Measurements from ENCODE around the gene GNB3.

The GNB3 gene

DNA sequence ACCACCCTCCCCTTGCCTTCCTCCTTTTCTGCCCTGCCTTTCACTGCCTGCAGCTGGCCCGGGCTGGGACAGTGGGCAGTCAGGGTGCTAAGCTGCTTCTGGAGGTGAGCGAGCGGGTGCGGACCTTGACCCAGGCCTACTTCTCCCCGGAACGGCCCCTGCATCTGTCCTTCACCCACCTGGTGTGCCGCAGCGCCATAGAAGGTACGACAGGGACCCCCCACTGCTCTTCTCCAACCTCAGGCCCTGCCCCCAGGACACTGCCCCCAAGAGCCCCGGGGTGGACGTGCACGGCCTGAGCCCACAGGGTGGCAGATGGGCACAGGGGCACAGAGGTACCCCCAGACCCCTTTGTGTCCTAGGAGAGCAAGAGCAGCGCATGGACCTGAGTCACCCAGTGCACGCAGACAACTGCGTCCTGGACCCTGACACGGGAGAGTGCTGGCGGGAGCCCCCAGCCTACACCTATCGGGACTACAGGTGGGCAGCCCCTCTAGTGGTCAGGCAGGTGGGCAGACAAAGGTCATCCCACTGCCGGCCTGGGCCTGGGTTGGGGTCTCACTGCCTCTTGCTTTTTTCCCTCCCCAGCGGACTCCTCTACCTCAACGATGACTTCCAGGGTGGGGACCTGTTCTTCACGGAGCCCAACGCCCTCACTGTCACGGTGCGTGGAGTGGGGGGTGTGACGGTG, 3.2 kb upstream of the GNB3 start:
- no peak for DNase-seq (ENCODE audit: low read depth)

DNA sequence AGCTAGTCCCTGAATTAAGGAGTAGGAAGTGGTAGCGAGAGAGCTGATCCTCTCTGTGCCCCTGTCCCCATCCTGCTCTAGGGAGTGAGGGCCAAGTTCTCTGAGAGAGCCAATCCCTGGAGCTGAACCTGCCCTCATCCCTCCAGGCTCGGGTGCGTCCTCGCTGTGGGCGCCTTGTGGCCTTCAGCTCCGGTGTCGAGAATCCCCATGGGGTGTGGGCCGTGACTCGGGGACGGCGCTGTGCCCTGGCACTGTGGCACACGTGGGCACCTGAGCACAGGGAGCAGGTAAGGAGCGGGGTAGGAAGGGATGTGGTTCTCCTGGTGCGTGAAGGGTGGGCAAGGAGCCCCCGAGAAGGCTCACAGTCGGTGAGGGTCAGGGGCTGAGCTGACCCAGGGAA, 1.9 kb upstream of the GNB3 start:
- no peak for DNase-seq (ENCODE audit: low read depth)

DNA sequence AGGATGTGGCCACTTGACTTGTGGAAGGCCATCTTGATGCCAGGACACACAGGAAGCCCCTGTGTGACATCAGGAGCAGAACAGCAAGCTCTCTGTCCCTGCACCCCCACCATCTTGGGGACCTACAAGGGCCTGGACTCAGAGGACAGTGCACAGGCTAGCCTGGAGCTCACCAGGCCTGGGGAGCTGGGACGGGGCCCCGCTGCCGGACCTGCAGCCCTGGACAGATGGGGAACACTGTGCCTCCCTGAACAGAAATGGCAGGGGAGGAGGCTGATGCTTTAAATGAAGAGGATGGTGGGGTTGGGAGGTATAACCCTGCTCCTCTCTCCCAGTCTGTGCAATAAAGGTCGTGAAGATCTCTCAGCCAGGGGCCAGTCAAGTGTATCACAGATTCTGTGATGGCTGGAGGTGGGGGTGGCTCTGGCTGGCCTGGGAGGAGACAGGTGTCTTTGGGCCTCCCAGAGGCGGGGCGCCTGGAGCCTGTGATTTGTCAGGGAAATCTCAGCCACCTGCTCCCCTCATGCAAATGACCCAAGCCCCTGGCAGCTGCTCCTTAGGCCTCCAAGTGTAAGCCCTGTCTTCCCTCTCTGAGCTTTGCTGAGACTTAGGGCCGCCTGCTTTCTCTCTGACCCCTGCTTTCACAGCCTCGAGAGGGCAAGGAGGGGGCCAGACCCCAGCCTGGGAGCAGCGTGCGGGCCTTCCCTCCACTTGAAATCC, 1.1 kb upstream of the GNB3 start:
- DNase-seq (ENCODE audit: low read depth): no peak

DNA sequence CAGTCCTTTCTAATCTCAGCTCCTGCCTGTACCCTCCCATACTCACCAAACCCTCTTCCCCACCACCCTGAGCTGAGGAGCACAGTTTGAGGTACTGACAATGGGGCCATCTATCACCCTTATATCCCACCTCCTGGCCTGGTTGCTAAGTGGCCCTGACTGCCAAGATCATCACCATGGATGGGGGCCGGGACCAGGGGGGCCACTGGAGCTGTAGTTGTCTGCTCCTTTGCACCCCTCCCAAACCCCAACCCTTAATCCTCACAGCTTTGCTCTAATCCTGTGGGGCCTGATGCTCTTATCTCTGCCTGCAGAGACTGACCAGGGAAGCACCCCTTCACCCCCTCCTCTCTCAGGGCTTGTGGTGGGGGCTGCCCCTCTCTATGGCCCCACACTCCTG, 395 bp upstream of the GNB3 start:
- no peak for DNase-seq (ENCODE audit: low read depth)

DNA sequence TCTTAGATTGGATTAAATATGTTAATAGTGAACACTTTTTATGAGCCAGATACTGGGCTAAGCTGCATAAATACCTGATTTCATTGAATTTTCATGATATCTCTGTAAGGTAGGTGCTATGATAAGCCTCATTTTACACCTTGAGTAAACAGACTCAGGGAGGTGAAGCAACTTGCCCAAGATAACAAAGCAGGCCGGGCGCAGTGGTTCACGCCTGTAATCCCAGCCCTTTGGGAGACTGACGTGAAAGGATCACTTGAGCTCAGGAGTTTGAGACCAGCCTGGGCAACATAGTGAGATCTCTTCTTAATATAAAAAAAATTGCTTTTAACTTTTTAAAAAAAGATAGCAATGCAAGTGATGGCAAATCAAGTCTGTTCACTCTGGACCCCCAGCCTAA, 1.4 kb downstream of the GNB3 start:
- no peak for DNase-seq (ENCODE audit: low read depth)

DNA sequence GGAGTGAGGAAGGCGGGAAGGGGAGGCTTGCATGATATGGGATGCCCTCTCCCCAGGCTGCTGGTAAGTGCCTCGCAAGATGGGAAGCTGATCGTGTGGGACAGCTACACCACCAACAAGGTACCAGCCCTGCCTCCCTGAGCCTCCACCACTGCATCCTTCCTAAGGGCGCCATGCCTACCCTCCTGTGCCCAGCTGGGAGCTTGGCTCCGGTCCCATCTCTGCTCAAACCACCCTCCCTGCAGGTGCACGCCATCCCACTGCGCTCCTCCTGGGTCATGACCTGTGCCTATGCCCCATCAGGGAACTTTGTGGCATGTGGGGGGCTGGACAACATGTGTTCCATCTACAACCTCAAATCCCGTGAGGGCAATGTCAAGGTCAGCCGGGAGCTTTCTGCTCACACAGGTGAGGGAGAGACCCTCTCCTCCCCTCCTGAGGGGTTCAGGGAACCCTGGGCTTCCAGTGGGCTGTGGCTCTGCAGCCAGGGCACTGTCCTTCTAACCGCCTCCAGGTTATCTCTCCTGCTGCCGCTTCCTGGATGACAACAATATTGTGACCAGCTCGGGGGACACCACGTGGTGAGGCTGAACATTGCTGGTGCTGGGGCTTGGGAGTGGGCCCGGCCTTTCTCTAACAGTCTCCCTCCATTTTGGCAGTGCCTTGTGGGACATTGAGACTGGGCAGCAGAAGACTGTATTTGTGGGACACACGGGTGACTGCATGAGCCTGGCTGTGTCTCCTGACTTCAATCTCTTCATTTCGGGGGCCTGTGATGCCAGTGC, 2.6 kb downstream of the GNB3 start:
- no peak for DNase-seq (ENCODE audit: low read depth)

DNA sequence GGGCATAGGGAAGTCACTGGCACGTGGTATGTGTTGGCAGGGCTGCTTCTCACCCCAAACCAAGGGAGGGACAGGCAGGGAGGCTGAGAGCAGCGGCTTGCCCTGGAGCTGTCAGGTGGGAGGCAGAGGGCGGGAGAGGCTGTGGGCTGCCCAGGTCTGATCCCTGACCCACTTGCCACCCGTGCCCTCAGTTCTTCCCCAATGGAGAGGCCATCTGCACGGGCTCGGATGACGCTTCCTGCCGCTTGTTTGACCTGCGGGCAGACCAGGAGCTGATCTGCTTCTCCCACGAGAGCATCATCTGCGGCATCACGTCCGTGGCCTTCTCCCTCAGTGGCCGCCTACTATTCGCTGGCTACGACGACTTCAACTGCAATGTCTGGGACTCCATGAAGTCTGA, 4.7 kb downstream of the GNB3 start:
- DNase-seq (ENCODE audit: low read depth): no peak

DNA sequence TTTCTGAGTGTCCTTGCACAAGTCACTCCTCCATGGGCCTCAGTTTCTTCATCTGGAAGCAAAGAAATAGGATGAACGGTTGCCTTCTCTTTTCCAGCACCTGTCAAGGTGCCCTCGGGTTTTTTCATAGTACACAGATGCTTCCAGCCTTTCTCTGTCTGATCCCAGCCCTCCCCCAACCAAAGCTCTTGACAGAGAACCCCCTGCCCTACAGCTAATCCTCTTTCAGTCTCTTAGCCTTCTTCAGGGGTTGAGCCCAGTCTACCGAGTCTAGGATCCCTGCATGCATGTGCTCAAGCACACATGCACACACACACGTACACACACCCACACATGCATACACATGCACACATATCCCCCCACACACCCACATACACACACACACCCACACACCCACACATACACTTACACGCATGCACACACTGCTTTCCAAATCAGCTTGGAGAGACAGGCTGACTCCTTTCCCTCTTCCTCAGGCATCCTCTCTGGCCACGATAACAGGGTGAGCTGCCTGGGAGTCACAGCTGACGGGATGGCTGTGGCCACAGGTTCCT, 5.7 kb downstream of the GNB3 start:
- no peak for DNase-seq (ENCODE audit: low read depth)

DNA sequence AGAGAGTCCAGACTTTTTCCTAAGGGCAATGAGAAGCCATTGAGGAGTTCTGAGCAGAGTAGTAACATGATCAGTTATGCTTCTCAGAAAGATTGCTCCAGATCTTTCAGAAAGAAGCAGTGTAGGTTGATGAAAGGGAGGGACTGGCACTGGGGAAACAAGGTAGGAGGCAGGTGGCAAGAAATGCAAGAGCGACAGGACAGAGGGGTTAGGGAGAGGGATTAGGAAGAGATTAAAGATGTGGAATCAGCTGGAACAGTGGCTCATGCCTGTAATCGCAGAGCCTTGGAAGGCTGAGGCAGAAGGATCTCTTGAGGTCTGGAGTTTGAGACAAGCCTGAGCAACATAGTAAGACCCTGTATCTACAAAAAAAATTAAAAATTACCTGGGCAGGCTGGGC, 7.0 kb downstream of the GNB3 start:
- DNase-seq (ENCODE audit: low read depth): no peak

DNA sequence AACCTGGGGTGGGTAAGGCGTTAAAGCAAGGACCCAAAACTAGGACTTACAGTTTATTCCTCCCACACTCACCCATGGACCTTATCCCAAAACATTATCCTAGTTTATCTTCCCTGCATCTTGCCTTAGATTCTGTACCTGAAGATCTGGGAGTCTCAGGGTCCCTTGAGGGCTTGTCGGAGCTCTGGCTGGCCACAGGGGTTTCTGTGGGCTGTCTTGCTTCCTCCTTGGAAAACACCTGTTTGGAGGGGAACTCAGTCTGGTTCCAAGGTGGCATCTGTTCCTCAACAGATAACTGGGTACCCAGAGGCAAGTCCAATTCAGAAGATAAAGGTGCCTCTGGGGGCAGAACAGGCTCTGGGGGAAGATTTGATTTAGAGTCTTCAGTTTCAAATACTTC, 8.7 kb downstream of the GNB3 start:
- DNase-seq (ENCODE audit: low read depth): no peak

DNA sequence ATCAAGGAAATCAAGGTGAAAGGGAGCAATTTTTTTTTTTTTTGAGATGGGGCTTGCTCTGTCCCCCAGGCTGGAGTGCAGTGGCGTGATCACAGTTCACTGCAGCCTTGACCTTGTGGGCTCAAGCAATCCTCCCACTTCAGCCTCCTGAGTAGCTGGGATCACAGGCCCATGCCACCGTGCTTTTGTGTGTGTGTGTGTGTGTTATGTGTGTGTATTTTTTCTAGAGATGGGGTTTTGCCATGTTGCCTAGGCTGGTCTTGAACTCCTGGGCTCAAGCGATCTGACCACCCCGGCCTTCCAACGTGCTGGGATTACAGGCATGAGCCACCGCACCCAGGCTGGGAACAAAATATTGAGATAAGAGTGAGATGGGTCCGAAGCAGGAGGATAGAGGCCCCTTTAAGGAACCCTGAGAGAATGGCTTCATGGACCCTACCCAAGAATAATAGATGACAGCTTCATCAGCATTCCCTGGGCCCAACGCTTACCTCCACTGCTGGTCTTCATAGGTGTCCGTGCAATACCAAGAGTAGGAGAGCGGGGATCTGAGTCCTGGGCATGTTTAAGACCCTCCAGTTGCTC, 9.3 kb downstream of the GNB3 start:
- no peak for DNase-seq (ENCODE audit: low read depth)

DNA sequence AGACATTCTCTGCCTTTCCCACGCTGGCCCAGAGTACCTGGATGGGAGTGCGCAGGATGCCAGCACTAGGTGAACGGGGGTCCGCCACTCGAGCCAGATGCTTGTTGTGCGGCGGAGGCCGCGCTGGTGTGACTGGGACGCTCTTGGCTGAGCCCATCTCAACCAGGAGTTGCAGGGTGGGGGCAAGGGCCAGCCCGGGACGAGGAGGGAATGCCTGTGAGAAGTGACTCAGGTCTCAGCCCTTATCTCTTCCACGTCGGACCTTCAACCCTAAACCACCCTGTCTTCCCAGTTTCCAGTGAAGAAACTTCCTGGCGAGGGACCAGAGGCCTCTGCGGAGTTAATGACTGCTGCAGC, 10.0 kb downstream of the GNB3 start:
- DNase-seq (ENCODE audit: low read depth): peak; percentile 41

DNA sequence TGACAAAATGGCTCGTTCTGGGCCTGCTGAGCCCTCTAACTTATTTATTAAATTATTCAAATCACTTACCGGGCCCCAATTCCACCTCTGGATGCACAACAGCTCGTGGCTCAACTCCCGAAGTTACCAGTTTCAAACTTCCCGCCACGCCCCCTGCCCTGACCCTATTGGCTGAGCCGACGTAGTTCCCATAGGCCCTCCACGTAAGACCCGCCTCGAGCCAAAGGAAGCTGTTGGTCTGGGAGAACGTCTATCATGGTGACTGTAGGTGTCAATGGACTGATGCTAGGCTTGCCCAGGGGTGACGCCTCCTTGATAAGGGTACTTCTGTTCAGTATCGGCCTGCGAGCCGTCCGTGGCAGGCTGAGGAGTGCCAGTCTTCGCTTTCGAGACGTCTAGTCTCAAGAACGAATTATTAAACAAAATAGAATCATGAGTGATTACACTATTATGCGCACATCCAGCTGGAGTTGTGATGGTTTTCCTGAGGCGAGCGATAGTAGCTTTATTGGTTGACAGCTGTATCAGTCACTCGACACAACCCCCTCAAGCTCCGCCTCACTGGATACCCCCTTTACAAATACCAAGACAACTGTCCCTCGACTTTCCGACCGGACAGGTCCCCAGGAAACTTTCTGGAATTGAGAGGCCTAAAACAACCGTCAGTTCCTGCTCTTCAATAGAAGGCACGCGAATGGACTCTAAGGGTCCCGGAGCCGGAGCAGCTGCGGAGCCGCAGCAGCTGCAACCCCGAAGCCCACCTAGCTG, 10.6 kb downstream of the GNB3 start, which contains the start of gene CDCA3:
TSS of gene CDCA3 (minus strand) at position 134 of the 768 bp plus-strand sequence. CDS start 334 bp downstream, outside the sequence.
- DNase-seq (ENCODE audit: low read depth): peak; percentile 99

DNA sequence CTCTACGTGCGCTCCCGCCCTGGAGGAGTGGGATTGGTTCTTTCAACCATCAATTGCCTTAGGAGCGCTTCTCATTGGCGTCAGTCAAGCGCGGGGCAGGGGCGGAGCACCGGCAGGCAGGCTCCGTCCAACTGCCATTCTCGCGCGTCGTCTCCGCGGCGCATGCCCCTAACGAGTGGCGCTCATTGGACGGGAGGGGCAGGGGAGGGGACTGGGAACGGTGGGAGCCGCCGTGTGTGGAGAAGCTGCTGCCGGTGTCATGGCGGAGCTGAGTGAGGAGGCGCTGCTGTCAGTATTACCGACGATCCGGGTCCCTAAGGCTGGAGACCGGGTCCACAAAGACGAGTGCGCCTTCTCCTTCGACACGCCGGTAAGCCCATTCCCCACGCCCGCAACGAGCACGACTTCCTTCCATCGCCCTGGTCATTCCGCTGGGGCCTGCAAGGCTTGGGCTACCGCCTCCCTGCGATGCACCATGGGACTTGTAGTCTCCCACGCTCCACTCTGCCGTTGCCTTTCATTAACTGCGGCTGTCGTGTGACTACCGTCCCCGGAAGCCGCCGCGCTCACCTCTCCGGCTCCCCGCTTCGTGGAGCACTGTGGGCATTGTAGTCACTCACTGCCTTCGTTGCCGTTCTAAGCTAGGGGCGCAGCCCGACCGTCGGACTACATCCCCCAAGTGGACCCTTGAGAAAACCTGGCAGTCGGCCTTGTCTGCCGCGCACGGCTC, 11.4 kb downstream of the GNB3 start, which contains the start of gene USP5:
TSS of gene USP5 (plus strand) at position 230 of the 730 bp plus-strand sequence. CDS start at position 260, 30 bp downstream.
- DNase-seq (ENCODE audit: low read depth): peak; percentile 100

DNA sequence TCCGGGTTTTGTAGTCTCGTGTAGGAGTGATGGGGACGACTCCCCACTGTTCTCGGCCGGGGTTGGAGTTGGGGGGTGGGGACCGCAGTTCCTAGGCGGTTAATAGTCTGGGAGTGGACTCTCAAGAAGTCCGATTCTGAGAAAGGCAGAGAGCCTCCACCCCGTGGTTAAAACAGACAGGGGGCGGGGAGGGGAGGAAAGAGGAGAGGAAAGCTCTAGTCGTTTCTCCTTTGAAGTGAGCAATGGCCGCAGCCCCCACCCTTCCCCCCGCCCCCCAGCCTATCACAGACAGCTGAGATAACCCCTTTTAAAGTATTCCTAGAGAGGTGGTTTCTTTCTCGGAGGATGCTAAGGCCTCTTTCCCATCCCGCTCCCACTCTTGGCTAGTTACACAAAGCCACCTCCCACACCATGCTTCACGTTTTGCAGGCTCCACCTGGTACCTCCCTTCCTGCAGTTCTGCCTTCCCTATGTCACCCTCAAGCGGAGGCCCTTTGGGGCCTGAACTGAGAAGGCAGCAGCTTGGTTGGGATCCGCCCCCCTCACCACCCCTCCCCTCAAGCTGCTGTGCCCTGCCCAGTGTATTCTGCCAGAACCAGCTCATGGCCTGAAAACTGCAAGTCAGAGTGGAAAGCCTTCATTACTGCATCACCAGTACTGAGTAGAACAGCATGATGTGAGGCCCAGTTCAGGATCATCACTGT, 12.1 kb downstream of the GNB3 start:
- peak; percentile 85 for DNase-seq (ENCODE audit: low read depth)

DNA sequence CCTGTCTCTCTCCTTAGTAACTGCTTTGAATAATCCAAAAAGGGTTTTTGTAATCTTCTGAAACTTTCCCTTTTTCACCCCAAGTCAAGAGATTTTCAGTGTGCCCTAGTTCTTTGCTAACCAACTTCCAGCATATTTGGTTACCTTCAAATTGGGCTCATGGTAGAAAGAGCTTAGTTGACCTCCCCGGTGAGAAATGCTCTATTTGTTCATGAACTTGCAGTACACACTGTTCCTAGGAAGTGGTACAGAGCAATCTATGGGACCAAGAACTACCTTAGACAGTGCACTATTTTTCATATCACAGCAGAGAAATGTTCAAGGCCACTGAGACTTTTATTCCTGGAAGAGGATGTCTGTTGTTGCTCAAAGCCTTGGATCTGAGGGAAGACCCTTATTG, 12.9 kb downstream of the GNB3 start:
- no peak for DNase-seq (ENCODE audit: low read depth)

DNA sequence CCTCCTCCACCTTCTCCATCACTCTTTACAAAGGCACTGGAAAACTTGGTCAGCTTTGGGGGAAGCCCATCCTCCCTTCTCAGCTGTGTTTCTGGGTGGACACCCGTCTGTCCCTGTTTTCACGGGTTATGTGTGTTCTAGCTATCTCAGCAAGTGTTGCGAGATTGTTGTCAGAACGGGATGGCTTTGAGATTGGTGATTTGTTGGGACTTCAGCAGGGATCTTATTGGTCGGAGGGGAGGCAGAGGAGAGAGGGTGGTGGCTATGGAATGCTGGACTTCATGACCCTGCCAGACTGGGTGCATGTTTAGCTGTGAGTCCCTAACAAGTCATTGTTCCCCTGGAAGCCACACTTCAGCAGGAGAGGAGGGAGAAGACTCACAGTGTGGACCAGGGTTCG, 13.3 kb downstream of the GNB3 start:
- no peak for DNase-seq (ENCODE audit: low read depth)

DNA sequence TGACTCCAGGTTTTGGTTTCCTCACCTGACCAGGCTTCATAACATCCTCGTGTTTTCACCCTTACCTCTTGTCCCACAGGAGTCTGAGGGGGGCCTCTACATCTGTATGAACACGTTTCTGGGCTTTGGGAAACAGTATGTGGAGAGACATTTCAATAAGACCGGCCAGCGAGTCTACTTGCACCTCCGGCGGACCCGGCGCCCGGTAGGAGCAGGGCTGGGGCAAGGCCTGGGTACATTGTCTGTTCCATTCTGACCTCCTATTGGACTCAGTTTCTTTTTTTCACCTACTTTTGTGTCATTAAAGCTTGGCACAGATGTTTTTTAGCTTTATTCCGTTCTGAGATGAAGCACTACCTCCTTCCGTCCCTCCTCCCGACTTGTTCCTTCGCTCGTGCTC, 14.6 kb downstream of the GNB3 start:
- DNase-seq (ENCODE audit: low read depth): no peak

DNA sequence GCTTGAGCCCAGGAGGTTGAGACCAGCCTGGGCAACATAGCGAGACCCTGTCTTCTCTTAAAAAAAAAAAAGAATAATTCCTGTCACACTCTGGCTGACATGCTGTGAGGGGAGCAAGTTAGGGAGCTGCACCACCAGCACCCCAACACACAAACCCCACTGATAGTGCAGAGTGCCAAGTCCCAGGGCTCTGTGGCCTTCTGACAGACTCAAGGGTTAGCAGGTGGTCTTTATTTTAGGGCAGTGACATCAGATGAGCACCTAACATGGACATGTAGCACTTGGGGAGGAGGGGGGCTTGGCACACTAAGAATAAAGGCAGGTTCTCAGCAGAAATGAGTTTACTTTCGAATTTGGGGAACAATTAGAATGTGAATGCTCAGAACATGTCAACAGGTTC, 18.1 kb downstream of the GNB3 start:
- DNase-seq (ENCODE audit: low read depth): no peak

DNA sequence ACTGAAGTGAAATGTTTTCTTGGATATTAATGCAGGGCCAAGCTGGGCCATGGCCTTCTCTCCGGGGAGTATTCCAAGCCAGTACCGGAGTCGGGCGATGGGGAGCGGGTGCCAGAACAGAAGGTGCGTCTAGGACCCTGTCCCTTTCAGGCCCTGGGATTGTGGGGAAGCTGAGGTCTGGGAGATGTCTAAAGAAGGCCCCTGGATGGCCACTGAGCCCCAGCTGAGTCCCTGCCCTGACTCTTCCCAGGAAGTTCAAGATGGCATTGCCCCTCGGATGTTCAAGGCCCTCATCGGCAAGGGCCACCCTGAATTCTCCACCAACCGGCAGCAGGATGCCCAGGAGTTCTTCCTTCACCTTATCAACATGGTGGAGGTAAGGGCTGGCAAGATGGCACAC, 19.4 kb downstream of the GNB3 start:
- no peak for DNase-seq (ENCODE audit: low read depth)

Data from iris pigment epithelial cell (primary cell).